Left lung (tissue), 8 donors: ENCODE results near the gene ANXA4. TPM values are rescaled to one million over a fixed set of nuclear protein-coding genes. Genes with fewer than 3 reads are reported as not detected.

Source experiments
- polyA plus RNA-seq, 6 donors: library from polyadenylated mRNA; unstranded; fragments of 120-200 nt; gene quantifications; one replicate each; pipeline ENCODE4 v1.2.1, GENCODE V29; 2013; ENCODE audit not compliant: insufficient read length in 6 of 6
- total RNA-seq, 2 donors: library from RNA; stranded (reverse); fragmentation: NEBNext Ultra II Directional; extraction: Animal tissue kit (Norgen Biotek cat#: 25700); gene quantifications; one replicate each; pipeline ENCODE4 v1.2.1, GENCODE V29; 2021
- donor health status: DM: no; HTN: yes; CAD: no.
- donor health status: DM: no; HTN: no; CAD: no.

ANXA4 gene
- total and polyA plus RNA-seq, 8 donors = 74.9 to 217 (median 85.7) TPM

Other genes starting within 250 kb of the ANXA4 start
- 10 to 100 TPM; 56.5 to 70.7 TPM for gene AAK1, start 98.4 kb upstream of the ANXA4 start, total RNA-seq
- 10 to 100 TPM; 19.0 to 23.2 (median 21.6) TPM for gene AAK1, start 98.4 kb upstream of the ANXA4 start, polyA plus RNA-seq
- gene GMCL1, start 87.5 kb downstream of the ANXA4 start, total RNA-seq = 10 to 100 TPM; 15.3 to 19.4 TPM
- 10 to 100 TPM; 22.7 to 27.0 (median 25.7) TPM for gene GMCL1, start 87.5 kb downstream of the ANXA4 start, polyA plus RNA-seq
- 10 to 100 TPM; 37.1 to 39.1 TPM for gene SNRNP27, start 151.8 kb downstream of the ANXA4 start, total RNA-seq
- gene SNRNP27, start 151.8 kb downstream of the ANXA4 start, polyA plus RNA-seq = 10 to 100 TPM; 64.5 to 76.8 (median 67.2) TPM
- 10 to 100 TPM; 26.3 to 82.4 TPM for gene MXD1, start 173.0 kb downstream of the ANXA4 start, total RNA-seq
- gene MXD1, start 173.0 kb downstream of the ANXA4 start, polyA plus RNA-seq = 10 to 100 TPM in 5 of 6 donors, 1 to 10 TPM in 1; 9.3 to 13.6 (median 12.7) TPM
- 1 to 10 TPM in 1 of 2 donors, under 1 TPM in 1; 0.73 to 1.2 TPM for gene ASPRV1, start 219.5 kb downstream of the ANXA4 start, total RNA-seq
- 1 to 10 TPM; 2.4 to 4.2 (median 3.3) TPM for gene ASPRV1, start 219.5 kb downstream of the ANXA4 start, polyA plus RNA-seq